ENCODE data around the gene ARHGEF1.

ARHGEF1 gene

DNA sequence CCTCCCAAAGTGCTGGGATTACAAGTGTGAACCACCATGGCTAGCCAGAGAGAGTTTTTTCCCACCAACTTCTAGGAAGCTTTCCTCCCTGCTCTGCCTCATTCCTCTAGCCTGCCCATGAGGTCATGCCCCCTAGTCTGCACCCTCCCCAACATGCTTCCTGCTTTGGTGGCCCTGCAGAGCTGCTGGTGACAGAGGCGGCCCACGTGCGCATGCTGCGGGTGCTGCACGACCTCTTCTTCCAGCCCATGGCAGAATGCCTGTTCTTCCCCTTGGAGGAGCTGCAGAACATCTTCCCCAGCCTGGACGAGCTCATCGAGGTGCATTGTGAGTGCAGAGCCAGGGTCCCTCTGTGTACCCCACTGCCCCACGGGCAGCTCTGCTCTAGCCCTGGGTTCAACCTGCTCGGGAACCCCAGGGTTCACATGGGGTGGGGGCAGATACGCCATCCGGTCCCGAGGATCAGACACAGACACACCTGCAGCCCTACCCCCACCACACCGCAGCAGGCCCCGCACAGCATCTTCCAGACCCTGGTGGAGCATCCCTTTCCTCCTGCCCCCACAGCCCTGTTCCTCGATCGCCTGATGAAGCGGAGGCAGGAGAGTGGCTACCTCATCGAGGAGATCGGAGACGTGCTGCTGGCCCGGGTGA lies 18.9 kb downstream of the ARHGEF1 start:
- in situ Hi-C loops (cut with HindIII; ENCODE audit: low pct_ligation_motif_present, low sequenced_read_pairs): no loop called here
- H3K27ac ChIP-seq: no peak overlapping the region
- H3K36me3 ChIP-seq (replicated peaks): peaks cover 71% of the 10 kb centered on the region
- no peaks in the 10 kb centered on the region for H3K27me3 ChIP-seq (replicated peaks)
- no peak for DNase-seq
- no peak overlapping the region for H3K4me3 ChIP-seq (ENCODE audit: low read depth, low read length)
- TF ChIP-seq, protein P1, sequence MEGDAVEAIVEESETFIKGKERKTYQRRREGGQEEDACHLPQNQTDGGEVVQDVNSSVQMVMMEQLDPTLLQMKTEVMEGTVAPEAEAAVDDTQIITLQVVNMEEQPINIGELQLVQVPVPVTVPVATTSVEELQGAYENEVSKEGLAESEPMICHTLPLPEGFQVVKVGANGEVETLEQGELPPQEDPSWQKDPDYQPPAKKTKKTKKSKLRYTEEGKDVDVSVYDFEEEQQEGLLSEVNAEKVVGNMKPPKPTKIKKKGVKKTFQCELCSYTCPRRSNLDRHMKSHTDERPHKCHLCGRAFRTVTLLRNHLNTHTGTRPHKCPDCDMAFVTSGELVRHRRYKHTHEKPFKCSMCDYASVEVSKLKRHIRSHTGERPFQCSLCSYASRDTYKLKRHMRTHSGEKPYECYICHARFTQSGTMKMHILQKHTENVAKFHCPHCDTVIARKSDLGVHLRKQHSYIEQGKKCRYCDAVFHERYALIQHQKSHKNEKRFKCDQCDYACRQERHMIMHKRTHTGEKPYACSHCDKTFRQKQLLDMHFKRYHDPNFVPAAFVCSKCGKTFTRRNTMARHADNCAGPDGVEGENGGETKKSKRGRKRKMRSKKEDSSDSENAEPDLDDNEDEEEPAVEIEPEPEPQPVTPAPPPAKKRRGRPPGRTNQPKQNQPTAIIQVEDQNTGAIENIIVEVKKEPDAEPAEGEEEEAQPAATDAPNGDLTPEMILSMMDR (IDR thresholded peaks at IDR 0.05; ENCODE audit: low read depth, low read length, missing control alignments): no peak

DNA sequence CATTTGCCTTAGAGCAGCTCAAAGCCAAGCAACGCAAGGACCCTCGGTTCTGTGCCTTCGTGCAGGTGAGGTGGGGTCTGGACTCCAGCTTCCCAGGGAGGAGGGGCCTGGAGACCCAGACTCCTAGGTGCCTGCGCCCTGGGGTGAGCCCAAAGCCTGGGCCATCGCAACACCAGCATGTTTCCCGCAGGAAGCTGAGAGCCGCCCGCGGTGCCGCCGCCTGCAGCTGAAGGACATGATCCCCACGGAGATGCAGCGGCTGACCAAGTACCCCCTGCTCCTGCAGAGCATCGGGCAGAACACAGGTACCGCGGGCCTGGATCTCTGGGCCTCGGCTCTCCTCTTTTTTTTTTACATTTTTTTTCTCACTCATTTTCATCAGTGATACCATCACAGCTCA lies 19.6 kb downstream of the ARHGEF1 start:
- in situ Hi-C loops (cut with HindIII; ENCODE audit: low pct_ligation_motif_present, low sequenced_read_pairs): no loop called here
- H3K27ac ChIP-seq: no peak overlapping the region
- no peak for DNase-seq
- H3K4me3 ChIP-seq (ENCODE audit: low read depth, low read length): no peak overlapping the region
- peaks cover 70% of the 10 kb centered on the region for H3K36me3 ChIP-seq (replicated peaks)
- H3K27me3 ChIP-seq (replicated peaks): no peaks in the 10 kb centered on the region
- TF ChIP-seq, protein P1 (IDR thresholded peaks at IDR 0.05; ENCODE audit: low read depth, low read length, missing control alignments): no peak

DNA sequence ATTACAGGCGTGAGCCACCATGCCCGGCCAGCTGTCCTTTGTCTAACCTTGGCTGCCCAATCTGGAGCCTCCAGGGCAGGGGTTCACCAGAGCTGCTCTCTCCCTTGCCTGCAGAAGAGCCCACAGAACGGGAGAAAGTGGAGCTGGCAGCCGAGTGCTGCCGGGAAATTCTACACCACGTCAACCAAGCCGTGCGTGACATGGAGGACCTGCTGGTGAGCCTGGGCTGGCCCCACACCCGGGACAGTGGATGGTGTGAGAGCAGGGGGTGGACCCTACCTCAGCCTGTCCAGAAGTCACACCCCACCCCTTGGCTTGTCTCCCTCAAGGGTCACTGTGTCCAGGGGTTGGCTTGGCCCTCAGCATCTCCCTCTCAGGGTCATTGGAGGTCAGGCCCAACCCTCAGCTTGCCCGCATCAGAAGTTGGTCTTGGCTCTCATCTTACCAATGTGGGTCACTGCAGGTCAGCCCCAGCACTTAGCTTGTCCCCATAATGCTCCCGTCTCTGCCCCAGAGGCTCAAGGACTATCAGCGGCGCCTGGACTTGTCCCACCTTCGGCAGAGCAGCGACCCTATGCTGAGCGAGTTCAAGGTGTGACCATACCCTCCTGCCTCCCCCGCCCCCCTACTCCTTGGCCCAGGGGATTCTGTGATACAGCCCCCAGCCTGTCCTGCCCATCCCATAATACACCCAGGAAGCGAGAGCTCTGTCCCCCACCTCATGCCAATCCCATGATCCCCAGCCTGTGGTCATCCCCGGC lies 20.4 kb downstream of the ARHGEF1 start:
- Histone ChIP-seq H3K36me3 (replicated peaks) (peaks cover 64% of the 10 kb centered on the region), H3K4me3 (ENCODE audit: low read depth, low read length) (no peak overlapping the region), H3K27me3 (replicated peaks) (no peaks in the 10 kb centered on the region), H3K27ac (no peak overlapping the region)
- in situ Hi-C loops (cut with HindIII; ENCODE audit: low pct_ligation_motif_present, low sequenced_read_pairs): no loop called here
- no peak for DNase-seq
- TF ChIP-seq, protein P1 (IDR thresholded peaks at IDR 0.05; ENCODE audit: low read depth, low read length, missing control alignments): no peak

DNA sequence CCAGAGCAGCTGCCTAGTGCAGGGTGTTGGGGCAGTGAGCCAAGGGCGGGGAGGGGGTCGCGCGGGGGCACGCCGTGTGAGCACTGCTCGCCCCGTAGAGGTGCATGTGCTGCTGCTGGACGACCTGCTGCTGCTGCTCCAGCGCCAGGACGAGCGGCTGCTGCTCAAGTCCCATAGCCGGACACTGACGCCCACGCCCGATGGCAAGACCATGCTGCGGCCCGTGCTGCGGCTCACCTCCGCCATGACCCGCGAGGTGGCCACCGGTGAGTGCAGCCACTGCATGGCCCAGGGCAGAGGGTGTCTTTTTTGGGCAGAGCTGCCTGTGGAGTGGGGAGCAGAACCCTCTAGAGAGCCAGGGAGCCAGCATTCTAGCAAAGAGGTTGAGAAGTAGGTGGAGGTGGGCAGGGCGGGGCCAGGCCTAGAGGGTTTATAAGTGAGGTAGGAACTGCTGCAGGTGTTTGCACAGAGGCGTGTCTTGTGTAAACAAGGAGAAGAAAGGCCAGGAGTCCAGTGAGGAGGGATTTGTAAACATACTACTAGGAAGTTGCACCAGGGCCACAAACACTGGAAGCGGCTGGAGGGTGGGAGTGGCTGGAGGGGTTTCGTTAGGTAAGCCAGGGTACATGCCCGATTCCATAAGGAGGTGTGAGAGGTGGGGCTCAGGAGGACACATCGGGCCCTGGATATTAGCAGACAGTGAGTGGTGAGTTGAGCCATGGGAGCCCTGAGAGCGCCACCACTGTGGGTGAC lies 21.3 kb downstream of the ARHGEF1 start:
- Histone ChIP-seq H3K36me3 (replicated peaks) (peaks cover 58% of the 10 kb centered on the region), H3K27me3 (replicated peaks) (no peaks in the 10 kb centered on the region), H3K27ac (no peak overlapping the region), H3K4me3 (ENCODE audit: low read depth, low read length) (no peak overlapping the region)
- DNase-seq: no peak
- in situ Hi-C loops (cut with HindIII; ENCODE audit: low pct_ligation_motif_present, low sequenced_read_pairs): no loop called here
- TF ChIP-seq, protein P1 (IDR thresholded peaks at IDR 0.05; ENCODE audit: low read depth, low read length, missing control alignments): no peak

DNA sequence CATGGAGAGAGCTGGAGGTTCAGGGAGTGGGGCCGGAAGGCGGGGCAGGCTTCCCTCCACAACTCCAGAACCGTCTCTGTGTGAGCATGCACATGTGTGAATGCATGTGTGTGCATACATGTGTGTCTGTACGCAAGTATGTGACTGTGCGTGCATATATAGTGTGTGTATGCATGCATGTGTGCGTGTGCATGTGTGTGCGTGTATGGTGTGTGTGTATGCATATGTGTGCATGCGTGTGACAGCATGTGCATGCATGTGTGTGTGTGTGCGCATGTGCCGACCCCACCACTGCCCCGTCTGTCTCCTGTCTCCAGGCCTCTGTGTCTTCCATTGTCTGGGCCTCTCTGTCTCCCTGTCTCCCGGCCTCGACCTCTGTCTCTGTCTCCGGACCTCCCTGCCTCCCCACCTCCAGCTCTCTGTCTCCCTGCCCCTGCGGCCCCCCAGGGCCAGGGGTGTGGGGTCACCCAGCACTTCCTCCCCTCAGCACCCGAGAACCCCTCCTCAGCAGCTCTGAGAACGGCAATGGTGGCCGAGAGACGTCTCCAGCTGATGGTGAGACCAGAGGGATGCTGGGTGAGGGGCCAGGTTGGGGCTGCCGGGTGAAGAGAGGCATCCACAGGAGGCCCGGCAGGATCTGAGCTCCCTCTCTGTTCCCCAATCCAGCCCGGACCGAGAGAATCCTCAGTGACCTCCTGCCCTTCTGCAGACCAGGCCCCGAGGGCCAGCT lies 22.5 kb downstream of the ARHGEF1 start:
- TF ChIP-seq, protein P1 (IDR thresholded peaks at IDR 0.05; ENCODE audit: low read depth, low read length, missing control alignments): no peak
- no peak for DNase-seq
- in situ Hi-C loops (cut with HindIII; ENCODE audit: low pct_ligation_motif_present, low sequenced_read_pairs): no loop called here
- H3K4me3 ChIP-seq (ENCODE audit: low read depth, low read length): no peak overlapping the region
- no peak overlapping the region for H3K27ac ChIP-seq
- H3K36me3 ChIP-seq (replicated peaks): peaks cover 51% of the 10 kb centered on the region
- no peaks in the 10 kb centered on the region for H3K27me3 ChIP-seq (replicated peaks)

Measured in brain microvascular endothelial cell (primary cell).